GM18499 (cell line): ENCODE data around the gene NAT14.
"Not testable (repeated sequence)": the region's sequence is repeated elsewhere in the genome, so short reads cannot be mapped to it uniquely, and the experiment has no call there.

Experiments
- ATAC-seq: cut with Tn5 transposase; IDR thresholded peaks from one replicate; pipeline ENCODE4 v1.9.1; 2021; ENCODE audit warnings: moderate number of reproducible peaks; ENCODE audit not compliant: insufficient read depth, unreplicated experiment

The NAT14 gene

GRCh38 chr19:55484593-55485438, at the start of gene NAT14:
TSS of gene NAT14 (plus strand) at chr19:55485188. CDS start at chr19:55485709, 521 bp downstream.
- no peak for ATAC-seq

- no peak for ATAC-seq
Observed at GRCh38 chr19:55436847-55437246, 48.1 kb upstream of the NAT14 start.

- no peak for ATAC-seq
Observed at GRCh38 chr19:55437410-55437809, 47.6 kb upstream of the NAT14 start.

- no peak for ATAC-seq
Observed at GRCh38 chr19:55439052-55439451, 45.9 kb upstream of the NAT14 start.

GRCh38 chr19:55440411-55441105, 44.4 kb upstream of the NAT14 start:
- ATAC-seq = no peak

GRCh38 chr19:55441319-55441691, 43.7 kb upstream of the NAT14 start:
- no peak for ATAC-seq

GRCh38 chr19:55441692-55442321, 43.2 kb upstream of the NAT14 start:
- no peak for ATAC-seq

- no peak for ATAC-seq
Observed at GRCh38 chr19:55442372-55442961, 42.5 kb upstream of the NAT14 start.

- no peak for ATAC-seq
Observed at GRCh38 chr19:55443045-55443823, 41.8 kb upstream of the NAT14 start, which contains the start of gene SHISA7. TSS of gene SHISA7 (minus strand) at chr19:55443300. CDS start at chr19:55442863, 437 bp downstream.

- ATAC-seq = no peak
Observed at GRCh38 chr19:55443824-55444480, 41.0 kb upstream of the NAT14 start.

GRCh38 chr19:55444646-55445045, 40.3 kb upstream of the NAT14 start:
- ATAC-seq = no peak

- no peak for ATAC-seq
Observed at GRCh38 chr19:55446060-55446459, 38.9 kb upstream of the NAT14 start.

GRCh38 chr19:55447421-55448174, 37.4 kb upstream of the NAT14 start:
- ATAC-seq = no peak

GRCh38 chr19:55448175-55448490, 36.9 kb upstream of the NAT14 start:
- ATAC-seq = not testable (repeated sequence)

- no peak for ATAC-seq
Observed at GRCh38 chr19:55449469-55449868, 35.5 kb upstream of the NAT14 start.

- ATAC-seq = no peak
Observed at GRCh38 chr19:55451163-55451964, 33.6 kb upstream of the NAT14 start.

GRCh38 chr19:55451965-55452748, 32.8 kb upstream of the NAT14 start:
- no peak for ATAC-seq
